ENCODE measurements around the gene SMAD3.

The SMAD3 gene

GRCh38 chr15:67050522-67051087 lies 14.8 kb upstream of the SMAD3 start:
- TF ChIP-seq, protein P1, sequence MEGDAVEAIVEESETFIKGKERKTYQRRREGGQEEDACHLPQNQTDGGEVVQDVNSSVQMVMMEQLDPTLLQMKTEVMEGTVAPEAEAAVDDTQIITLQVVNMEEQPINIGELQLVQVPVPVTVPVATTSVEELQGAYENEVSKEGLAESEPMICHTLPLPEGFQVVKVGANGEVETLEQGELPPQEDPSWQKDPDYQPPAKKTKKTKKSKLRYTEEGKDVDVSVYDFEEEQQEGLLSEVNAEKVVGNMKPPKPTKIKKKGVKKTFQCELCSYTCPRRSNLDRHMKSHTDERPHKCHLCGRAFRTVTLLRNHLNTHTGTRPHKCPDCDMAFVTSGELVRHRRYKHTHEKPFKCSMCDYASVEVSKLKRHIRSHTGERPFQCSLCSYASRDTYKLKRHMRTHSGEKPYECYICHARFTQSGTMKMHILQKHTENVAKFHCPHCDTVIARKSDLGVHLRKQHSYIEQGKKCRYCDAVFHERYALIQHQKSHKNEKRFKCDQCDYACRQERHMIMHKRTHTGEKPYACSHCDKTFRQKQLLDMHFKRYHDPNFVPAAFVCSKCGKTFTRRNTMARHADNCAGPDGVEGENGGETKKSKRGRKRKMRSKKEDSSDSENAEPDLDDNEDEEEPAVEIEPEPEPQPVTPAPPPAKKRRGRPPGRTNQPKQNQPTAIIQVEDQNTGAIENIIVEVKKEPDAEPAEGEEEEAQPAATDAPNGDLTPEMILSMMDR (conservative IDR thresholded peaks at IDR 0.05; ENCODE audit: low read length), result no peak
- no peak for DNase-seq (ENCODE audit: low read depth)
- no peak overlapping the region for H3K4me3 ChIP-seq (ENCODE audit: low read length)

- no peak overlapping the region for H3K4me3 ChIP-seq (ENCODE audit: low read length)
- TF ChIP-seq, protein P1 (conservative IDR thresholded peaks at IDR 0.05; ENCODE audit: low read length), result no peak
- DNase-seq (ENCODE audit: low read depth), result no peak
These were observed 14.0 kb upstream of the SMAD3 start for GRCh38 chr15:67051088-67052045.

DNA sequence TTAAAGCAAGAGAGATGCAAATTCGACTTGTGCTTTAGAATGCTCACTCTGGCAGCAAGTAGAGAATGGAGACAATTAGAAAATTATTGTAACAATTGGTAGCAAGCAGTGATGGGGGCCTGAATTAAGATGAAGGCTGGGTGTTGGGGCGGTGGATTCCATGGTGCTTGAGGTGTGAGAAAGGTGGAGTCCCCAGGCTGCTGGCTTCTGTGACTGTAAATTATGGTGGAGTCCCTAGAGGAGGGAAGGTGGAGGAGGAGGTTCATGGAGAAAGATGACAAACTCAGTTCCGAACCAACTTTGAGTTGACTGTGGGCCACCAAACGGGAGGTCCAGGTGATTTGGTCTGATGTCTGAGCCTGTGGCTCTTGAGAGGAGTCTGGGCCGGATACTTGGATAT lies 10.7 kb upstream of the SMAD3 start:
- no peak for DNase-seq (ENCODE audit: low read depth)
- no peak overlapping the region for H3K4me3 ChIP-seq (ENCODE audit: low read length)
- TF ChIP-seq, protein P1 (conservative IDR thresholded peaks at IDR 0.05; ENCODE audit: low read length), result no peak

DNA sequence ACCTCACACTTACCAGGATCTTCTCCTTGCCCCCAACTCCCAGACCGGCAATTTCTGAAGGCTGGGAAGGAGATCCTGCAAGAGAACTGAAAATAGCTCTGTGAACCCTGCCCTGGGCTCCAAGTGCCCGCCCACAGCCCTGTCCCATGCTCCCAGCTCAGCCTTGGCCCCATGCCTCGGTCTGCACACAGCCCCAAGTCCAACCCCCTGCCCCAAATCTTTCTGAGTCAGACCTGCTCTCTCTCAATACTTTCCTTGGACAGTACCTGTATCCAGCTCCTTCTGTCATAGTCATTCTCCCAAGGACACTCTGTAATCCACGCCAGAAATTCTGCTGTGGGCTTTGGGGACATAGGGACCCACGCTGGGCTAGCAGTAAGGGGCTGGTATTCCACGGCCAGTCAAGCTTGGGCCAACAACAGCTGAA lies 6.3 kb upstream of the SMAD3 start:
- H3K4me3 ChIP-seq (ENCODE audit: low read length), result no peak overlapping the region
- DNase-seq (ENCODE audit: low read depth), result no peak
- TF ChIP-seq, protein P1 (conservative IDR thresholded peaks at IDR 0.05; ENCODE audit: low read length), result no peak

DNA sequence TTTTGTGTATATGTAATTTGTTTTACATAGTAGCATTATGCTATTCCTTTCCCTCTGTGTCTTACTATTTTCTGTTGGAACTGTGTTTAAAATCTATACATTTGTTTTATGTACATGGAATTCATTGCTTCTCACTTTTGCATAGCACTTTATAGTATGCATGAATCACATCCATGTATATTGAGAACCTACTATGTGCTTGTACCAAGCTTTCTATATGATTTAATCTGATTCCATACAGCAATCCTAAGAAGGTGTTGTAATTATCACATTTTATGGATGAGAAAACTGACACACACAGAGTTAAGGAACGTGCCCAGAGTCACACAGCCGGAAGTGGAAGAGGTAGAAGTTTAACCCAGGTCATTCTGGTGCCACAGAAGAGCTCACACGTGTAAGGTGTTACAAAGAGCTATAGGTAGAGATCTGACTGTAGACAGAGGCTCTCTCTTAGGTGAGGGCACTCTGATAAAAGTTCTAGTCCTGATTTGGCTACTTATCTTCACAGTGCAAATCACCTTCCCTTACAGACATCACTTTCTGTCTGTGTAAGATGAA lies 3.5 kb upstream of the SMAD3 start:
- DNase-seq (ENCODE audit: low read depth), result no peak
- TF ChIP-seq, protein P1 (conservative IDR thresholded peaks at IDR 0.05; ENCODE audit: low read length), result no peak
- H3K4me3 ChIP-seq (ENCODE audit: low read length), result no peak overlapping the region

- no peak overlapping the region for H3K4me3 ChIP-seq (ENCODE audit: low read length)
- TF ChIP-seq, protein P1 (conservative IDR thresholded peaks at IDR 0.05; ENCODE audit: low read length), result no peak
- DNase-seq (ENCODE audit: low read depth), result no peak
These were observed 2.9 kb upstream of the SMAD3 start for GRCh38 chr15:67062369-67062985.
